A673 (cell line): ENCODE results near the gene CAB39.

Source experiments
- EZH2 ChIP-seq: fragments of 200-600 bp; sonication (generic); IDR thresholded peaks from 2 replicates; pipeline ENCODE4 v1.6.1; 2017; ENCODE audit warnings: borderline replicate concordance, low read depth, mild to moderate bottlenecking, mixed read lengths, antibody characterized with exemption, low read length; ENCODE audit not compliant: poor library complexity, severe bottlenecking
- TF ChIP-seq, protein P1 (sequence below): fragments of 300-800, 200-600 bp; sonication (generic); conservative IDR thresholded peaks from 2 replicates; pipeline ENCODE4 v1.5.1; 2017; ENCODE audit warnings: low read depth, mild to moderate bottlenecking, antibody characterized with exemption, low read length, moderate library complexity, mixed read lengths

DNA sequence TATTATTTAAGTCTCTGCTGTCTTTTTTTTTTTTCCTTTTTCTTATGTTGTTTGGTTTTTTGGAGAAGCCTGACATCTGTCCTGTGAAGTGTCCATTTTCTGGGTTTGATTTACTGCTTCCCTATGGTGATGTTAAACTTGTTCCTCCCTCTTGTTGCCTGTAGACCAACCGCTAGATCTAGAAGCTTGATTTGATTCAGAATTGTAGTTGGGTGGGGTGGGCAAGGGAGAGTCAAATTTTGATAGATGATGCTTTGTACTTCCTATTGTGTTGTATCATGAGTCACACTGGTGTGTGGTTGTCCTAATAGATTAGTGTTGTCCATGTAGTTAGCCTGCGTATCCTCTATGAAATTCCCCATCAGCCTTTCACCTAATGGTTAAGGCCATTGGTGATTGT lies 35.4 kb downstream of the CAB39 start:
- TF ChIP-seq, protein P1, sequence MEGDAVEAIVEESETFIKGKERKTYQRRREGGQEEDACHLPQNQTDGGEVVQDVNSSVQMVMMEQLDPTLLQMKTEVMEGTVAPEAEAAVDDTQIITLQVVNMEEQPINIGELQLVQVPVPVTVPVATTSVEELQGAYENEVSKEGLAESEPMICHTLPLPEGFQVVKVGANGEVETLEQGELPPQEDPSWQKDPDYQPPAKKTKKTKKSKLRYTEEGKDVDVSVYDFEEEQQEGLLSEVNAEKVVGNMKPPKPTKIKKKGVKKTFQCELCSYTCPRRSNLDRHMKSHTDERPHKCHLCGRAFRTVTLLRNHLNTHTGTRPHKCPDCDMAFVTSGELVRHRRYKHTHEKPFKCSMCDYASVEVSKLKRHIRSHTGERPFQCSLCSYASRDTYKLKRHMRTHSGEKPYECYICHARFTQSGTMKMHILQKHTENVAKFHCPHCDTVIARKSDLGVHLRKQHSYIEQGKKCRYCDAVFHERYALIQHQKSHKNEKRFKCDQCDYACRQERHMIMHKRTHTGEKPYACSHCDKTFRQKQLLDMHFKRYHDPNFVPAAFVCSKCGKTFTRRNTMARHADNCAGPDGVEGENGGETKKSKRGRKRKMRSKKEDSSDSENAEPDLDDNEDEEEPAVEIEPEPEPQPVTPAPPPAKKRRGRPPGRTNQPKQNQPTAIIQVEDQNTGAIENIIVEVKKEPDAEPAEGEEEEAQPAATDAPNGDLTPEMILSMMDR, result no peak
- no peak for TF ChIP-seq EZH2
